Endothelial cell (in vitro differentiated cells): ENCODE measurements around the gene CA14. TPM values are rescaled to one million over a fixed set of nuclear protein-coding genes. Genes with fewer than 3 reads are reported as not detected.
"Not testable (repeated sequence)": the region's sequence is repeated elsewhere in the genome, so short reads cannot be mapped to it uniquely, and the experiment has no call there.

Source experiments
- DNase-seq: peaks from one replicate; pipeline ENCODE4 v3.0.0; 2021; ENCODE audit warnings: low spot score
- H3K27ac Mint-ChIP-seq: one replicate; pipeline ENCODE4 v1.8.0; 2021; ENCODE audit warnings: mixed read lengths, inconsistent platforms; ENCODE audit not compliant: unreplicated experiment
- H3K27me3 Mint-ChIP-seq: one replicate; pipeline ENCODE4 v1.8.0; 2021; ENCODE audit warnings: mild to moderate bottlenecking, moderate library complexity, mixed read lengths, inconsistent platforms; ENCODE audit not compliant: unreplicated experiment
- H3K36me3 Mint-ChIP-seq: one replicate; pipeline ENCODE4 v1.8.0; 2021; ENCODE audit warnings: mild to moderate bottlenecking, low read depth, mixed read lengths, inconsistent platforms; ENCODE audit not compliant: unreplicated experiment
- H3K4me1 Mint-ChIP-seq: one replicate; pipeline ENCODE4 v1.8.0; 2021; ENCODE audit warnings: mild to moderate bottlenecking, mixed read lengths, inconsistent platforms; ENCODE audit not compliant: unreplicated experiment
- H3K4me3 Mint-ChIP-seq: one replicate; pipeline ENCODE4 v1.8.0; 2021; ENCODE audit warnings: mild to moderate bottlenecking, mixed read lengths, inconsistent platforms; ENCODE audit not compliant: unreplicated experiment
- H3K9me3 Mint-ChIP-seq: one replicate; pipeline ENCODE4 v1.8.0; 2021; ENCODE audit warnings: mixed read lengths, inconsistent platforms; ENCODE audit not compliant: unreplicated experiment
- CTCF ChIP-seq: fragments of 200-600 bp; sonication (generic); IDR thresholded peaks from one replicate; pipeline ENCODE4 v1.5.0; 2021; ENCODE audit warnings: antibody characterized with exemption; ENCODE audit not compliant: unreplicated experiment
- total RNA-seq: library from RNA; stranded (reverse); fragmentation: NEBNext Ultra II Directional; extraction: Animal tissue kit (Norgen Biotek cat#: 25700); gene quantifications from one replicate; pipeline ENCODE4 v1.2.1, GENCODE V29; 2021; ENCODE audit not compliant: unreplicated experiment

Gene CA14
- total RNA-seq, 1 donor from 2014 or later = 6.3 TPM

- H3K9me3 Mint-ChIP-seq = no peaks in the 10 kb centered on the region
- peaks cover 2% of the 10 kb centered on the region for H3K4me1 Mint-ChIP-seq
- no peak overlapping the region for H3K27ac Mint-ChIP-seq
- H3K4me3 Mint-ChIP-seq = peak overlapping the region; percentile 26
- no peak for DNase-seq
- TF ChIP-seq CTCF = no peak
- H3K36me3 Mint-ChIP-seq = peaks cover 30% of the 10 kb centered on the region
- H3K27me3 Mint-ChIP-seq = peaks cover 2% of the 10 kb centered on the region
These were observed 31.1 kb upstream of the CA14 start for GRCh38 chr1:150226486-150226885.

- peaks cover 30% of the 10 kb centered on the region for H3K36me3 Mint-ChIP-seq
- TF ChIP-seq CTCF = no peak
- H3K27me3 Mint-ChIP-seq = peaks cover 2% of the 10 kb centered on the region
- H3K27ac Mint-ChIP-seq = no peak overlapping the region
- no peaks in the 10 kb centered on the region for H3K9me3 Mint-ChIP-seq
- DNase-seq = no peak
- H3K4me1 Mint-ChIP-seq = peaks cover 2% of the 10 kb centered on the region
- H3K4me3 Mint-ChIP-seq = no peak overlapping the region
These were observed 30.3 kb upstream of the CA14 start for GRCh38 chr1:150227228-150227627.

- H3K4me3 Mint-ChIP-seq, H3K27me3 Mint-ChIP-seq, H3K9me3 Mint-ChIP-seq, H3K27ac Mint-ChIP-seq, DNase-seq, H3K4me1 Mint-ChIP-seq: not testable (repeated sequence)
- peaks cover 24% of the 10 kb centered on the region for H3K36me3 Mint-ChIP-seq
These were observed 29.3 kb upstream of the CA14 start for GRCh38 chr1:150228246-150228645.

GRCh38 chr1:150232921-150233320 is 24.7 kb upstream of the CA14 start:
- Mint-ChIP-seq H3K36me3 (peaks cover 16% of the 10 kb centered on the region), H3K4me1 (peaks cover 17% of the 10 kb centered on the region)
- not testable (repeated sequence) for DNase-seq, H3K27me3 Mint-ChIP-seq, H3K4me3 Mint-ChIP-seq, H3K9me3 Mint-ChIP-seq, H3K27ac Mint-ChIP-seq

- Mint-ChIP-seq H3K27me3 (peaks cover 6% of the 10 kb centered on the region), H3K27ac (peak overlapping the region; percentile 87), H3K4me3 (no peak overlapping the region), H3K36me3 (peaks cover 16% of the 10 kb centered on the region), H3K9me3 (no peaks in the 10 kb centered on the region), H3K4me1 (peaks cover 17% of the 10 kb centered on the region)
- TF ChIP-seq CTCF = no peak
- no peak for DNase-seq
These were observed 23.9 kb upstream of the CA14 start for GRCh38 chr1:150233359-150234308.

- no peaks in the 10 kb centered on the region for H3K9me3 Mint-ChIP-seq
- peaks cover 17% of the 10 kb centered on the region for H3K4me1 Mint-ChIP-seq
- peaks cover 12% of the 10 kb centered on the region for H3K36me3 Mint-ChIP-seq
- DNase-seq = no peak
- H3K4me3 Mint-ChIP-seq = no peak overlapping the region
- peaks cover 6% of the 10 kb centered on the region for H3K27me3 Mint-ChIP-seq
- no peak for TF ChIP-seq CTCF
- H3K27ac Mint-ChIP-seq = peak overlapping the region; percentile 87
These were observed 23.3 kb upstream of the CA14 start for GRCh38 chr1:150234309-150234565.
